Measurements from ENCODE around the gene SLC35F1.

The SLC35F1 gene

DNA sequence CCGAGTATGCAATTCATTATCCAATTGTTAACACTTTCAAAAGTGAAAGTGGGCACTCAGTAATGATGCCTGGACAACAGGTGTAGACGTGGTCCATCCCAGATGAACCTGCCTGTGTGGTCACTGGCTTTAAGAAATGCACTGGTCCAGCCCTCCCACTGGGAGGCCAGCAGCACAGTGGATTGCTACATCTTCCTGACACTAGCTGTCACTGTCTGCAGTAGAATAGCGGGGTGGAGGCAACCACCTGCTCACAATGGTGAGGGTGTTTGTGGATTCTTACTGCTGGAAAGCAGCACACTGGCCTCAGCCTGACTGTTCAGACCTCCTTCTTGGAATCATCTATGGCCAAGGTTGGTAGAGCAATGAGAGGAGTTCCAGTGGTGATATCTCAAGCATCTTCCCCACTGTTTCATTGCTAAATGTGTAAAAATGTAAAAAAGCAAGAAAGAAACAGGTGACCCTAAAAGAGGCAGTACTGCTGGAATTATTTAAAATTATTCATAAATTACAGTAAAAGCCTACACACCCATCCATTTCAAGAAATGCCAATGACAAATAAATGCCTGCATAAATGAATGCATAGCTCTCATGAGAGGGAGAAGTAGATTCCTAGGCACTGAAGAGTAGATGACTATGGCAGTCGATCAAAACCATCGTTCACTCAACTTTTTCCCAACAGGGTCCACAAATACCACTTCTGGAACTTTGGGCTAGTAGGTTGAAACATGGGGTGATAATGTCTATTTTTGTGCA lies 413.0 kb downstream of the SLC35F1 start:
- no peak for DNase-seq

- DNase-seq: no peak
Observed at GRCh38 chr6:118320652-118321051, 413.6 kb downstream of the SLC35F1 start.

DNA sequence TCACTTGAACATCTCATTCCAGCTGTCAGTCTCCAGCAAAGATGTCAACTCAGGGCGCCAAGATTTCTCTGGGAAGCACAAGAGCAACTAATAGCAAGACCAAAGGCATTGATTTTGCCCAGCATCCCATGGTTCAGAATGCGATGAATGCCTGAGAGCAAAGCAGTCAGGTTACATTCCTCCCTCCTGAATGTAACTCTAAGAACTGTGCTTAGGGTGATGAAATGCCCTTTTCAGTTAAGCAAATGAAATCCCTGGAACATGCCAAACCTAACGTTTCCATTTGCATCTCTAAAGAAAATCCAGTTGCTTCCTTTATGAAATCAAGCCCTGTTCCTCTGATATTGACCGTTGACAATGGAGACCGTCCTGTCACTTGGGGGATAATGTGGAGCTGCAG lies 417.1 kb downstream of the SLC35F1 start:
- DNase-seq: no peak

GRCh38 chr6:118325220-118325860 lies 418.3 kb downstream of the SLC35F1 start:
- DNase-seq: no peak

DNA sequence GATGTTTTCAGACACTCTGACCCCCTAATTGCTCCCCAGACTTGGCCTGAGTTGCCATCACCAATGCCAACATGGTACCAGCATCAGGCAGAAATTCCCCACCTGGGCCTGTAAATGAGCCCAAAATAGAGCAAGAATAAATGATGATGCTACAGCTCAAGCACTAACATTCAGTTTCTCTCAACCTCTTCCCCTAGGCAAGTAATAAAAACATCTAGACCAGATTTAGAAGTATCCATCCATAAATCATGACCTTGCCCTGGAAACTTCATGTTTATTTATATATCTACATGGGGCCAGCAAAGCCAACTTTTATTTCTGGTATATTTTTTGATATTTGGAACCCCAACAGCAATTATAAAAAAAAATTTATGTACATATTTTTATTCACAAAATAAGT lies 419.6 kb downstream of the SLC35F1 start:
- no peak for DNase-seq

GRCh38 chr6:118327237-118327636 lies 420.2 kb downstream of the SLC35F1 start:
- no peak for DNase-seq

- DNase-seq: no peak
Observed at GRCh38 chr6:118333772-118334171, 426.7 kb downstream of the SLC35F1 start.

DNA sequence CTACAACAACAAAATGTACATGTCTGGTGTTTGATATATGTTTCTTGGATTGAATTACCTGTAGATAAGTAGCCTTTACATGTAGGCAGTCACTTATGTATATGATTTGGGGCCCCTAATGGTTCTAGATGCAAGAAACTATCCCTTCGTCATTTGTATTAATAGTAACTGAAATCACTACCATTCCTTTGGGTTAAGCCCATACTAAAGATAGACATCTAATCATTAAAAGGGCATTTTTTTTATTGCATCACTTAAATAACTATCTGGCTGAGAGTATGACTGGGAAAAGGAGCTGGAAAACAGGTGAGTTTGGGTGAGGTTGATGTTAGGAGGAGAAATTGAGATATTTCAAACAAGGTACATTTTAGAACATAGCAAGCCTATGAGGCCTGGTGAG lies 427.6 kb downstream of the SLC35F1 start:
- DNase-seq: no peak

- DNase-seq: no peak
Observed at GRCh38 chr6:118335325-118335816, 428.3 kb downstream of the SLC35F1 start.

GRCh38 chr6:118344014-118344670 lies 437.1 kb downstream of the SLC35F1 start:
- no peak for DNase-seq

DNA sequence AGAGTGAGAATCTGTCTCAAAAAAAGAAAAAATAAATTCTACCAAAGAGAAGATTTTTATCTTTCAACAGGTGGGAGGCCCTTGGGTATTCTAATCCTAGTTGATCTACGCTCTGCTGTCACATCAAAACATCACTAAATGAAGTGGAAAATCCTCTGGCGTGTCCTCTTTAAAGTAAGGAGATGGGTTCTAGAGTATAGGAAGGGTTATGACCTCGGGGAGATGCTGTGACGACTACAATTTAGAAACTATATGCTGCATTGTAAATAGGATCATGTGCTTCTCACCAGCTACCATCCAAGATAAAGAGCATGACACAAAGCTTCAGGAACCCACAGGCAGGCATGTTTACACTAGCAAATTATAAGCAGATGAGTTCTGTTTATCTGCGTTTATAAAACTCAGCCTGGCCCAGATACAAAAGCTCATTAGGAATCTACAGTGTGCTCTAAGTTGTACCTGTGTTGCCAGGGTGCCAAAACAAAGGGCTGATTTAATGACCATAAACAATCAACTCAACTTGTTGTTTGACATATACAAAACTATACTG lies 443.9 kb downstream of the SLC35F1 start:
- no peak for DNase-seq

DNA sequence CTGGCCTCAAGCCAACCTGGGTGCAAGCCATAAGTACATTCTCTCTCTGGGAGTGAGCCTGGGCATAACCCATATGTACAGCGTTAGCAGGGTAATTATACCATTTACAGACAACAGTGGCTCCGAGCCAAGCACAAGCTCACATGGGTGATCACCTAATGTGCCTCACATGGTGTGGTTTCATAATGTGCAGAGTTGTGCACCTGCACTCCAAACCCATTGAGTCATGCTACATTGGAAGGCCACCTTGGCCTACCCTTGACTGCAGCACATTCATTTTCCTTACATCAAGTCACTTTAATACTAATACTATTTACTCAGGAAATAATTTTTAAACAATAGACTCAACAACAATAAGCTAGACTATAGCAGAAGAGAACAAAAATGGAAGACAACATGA lies 446.5 kb downstream of the SLC35F1 start:
- no peak for DNase-seq

- DNase-seq: no peak
Observed at GRCh38 chr6:118354641-118355040, 447.6 kb downstream of the SLC35F1 start.

DNA sequence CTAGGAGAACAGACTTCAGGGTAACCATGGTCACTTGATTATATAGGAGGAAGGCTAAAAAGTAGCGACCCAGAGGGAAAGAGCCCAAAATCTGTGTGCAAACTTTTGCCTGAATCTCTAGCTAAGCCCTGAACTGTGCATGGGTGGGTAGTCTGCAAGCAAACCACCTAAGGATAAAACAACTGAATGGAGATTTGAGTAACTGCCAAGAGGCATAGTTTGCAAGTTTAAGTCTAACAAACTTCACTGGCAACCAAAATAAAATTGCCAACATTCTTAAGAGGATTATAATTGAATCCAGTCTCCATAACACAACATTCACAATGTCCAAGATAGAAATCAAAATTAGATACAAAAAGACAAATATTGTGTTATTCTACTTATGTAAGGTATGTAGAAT lies 449.0 kb downstream of the SLC35F1 start:
- no peak for DNase-seq

GRCh38 chr6:118356686-118357085 lies 449.6 kb downstream of the SLC35F1 start:
- no peak for DNase-seq
